Liver (tissue), 9 donors: ENCODE measurements around the gene MIEF2. TPM values are rescaled to one million over a fixed set of nuclear protein-coding genes. Genes with fewer than 3 reads are reported as not detected.

Source experiments
- DNase-seq: peaks from one replicate; pipeline ENCODE4 v3.0.0-alpha.2; 2017; ENCODE audit warnings: low spot score
- H3K27ac ChIP-seq, 2 donors: one replicate each; pipeline ENCODE4 v1.7.0; 2013; ENCODE audit warnings: inconsistent platforms in 2 of 2, low read length in 2 of 2, control low read depth in 1 of 2, low read depth in 1 of 2, mild to moderate bottlenecking in 1 of 2
- H3K27me3 ChIP-seq, 4 donors: one replicate each; pipeline versions ENCODE4 v1.6.1 to v1.7.0; 2013; ENCODE audit warnings: low read length in 3 of 4, inconsistent platforms in 1 of 4, mild to moderate bottlenecking in 1 of 4, moderate library complexity in 1 of 4; ENCODE audit not compliant: control insufficient read depth in 4 of 4, insufficient read depth in 4 of 4
- H3K36me3 ChIP-seq, 4 donors: one replicate each; pipeline versions ENCODE4 v1.6.1 to v1.7.0; 2013; ENCODE audit warnings: low read length in 3 of 4, mild to moderate bottlenecking in 3 of 4, low read depth in 1 of 4, moderate library complexity in 1 of 4; ENCODE audit not compliant: control insufficient read depth in 4 of 4, insufficient read depth in 3 of 4
- H3K4me1 ChIP-seq, 4 donors: one replicate each; pipeline versions ENCODE4 v1.6.1 to v1.7.0; 2013; ENCODE audit warnings: low read length in 3 of 4, mild to moderate bottlenecking in 3 of 4, moderate library complexity in 1 of 4; ENCODE audit not compliant: control insufficient read depth in 4 of 4, insufficient read depth in 4 of 4
- H3K4me3 ChIP-seq, 3 donors: one replicate each; pipeline versions ENCODE4 v1.6.1 to v1.7.0; 2013; ENCODE audit warnings: low read length in 3 of 3, control low read depth in 1 of 3, low read depth in 1 of 3, mild to moderate bottlenecking in 1 of 3
- H3K9ac ChIP-seq, 2 donors: one replicate each; pipeline ENCODE4 v1.7.0; 2013; ENCODE audit warnings: low read length in 2 of 2, mild to moderate bottlenecking in 2 of 2, moderate library complexity in 2 of 2, control low read depth in 1 of 2, low read depth in 1 of 2
- H3K9me3 ChIP-seq, 4 donors: one replicate each; pipeline versions ENCODE4 v1.6.1 to v1.7.0; 2013; ENCODE audit warnings: low read length in 3 of 4; ENCODE audit not compliant: control insufficient read depth in 4 of 4
- EGR1 ChIP-seq, 2 donors: IDR thresholded peaks; 2 replicates each; pipeline ENCODE4 v1.6.1; 2016 to 2018; ENCODE audit warnings: antibody characterized with exemption in 2 of 2, low read depth in 2 of 2
- FOXA1 ChIP-seq: IDR thresholded peaks from 2 replicates; pipeline ENCODE4 v1.6.1; 2016; ENCODE audit warnings: antibody characterized with exemption
- FOXA2 ChIP-seq: IDR thresholded peaks from 2 replicates; pipeline ENCODE4 v1.6.1; 2016; ENCODE audit warnings: antibody characterized with exemption
- GABPA ChIP-seq, 2 donors: IDR thresholded peaks in 1 of 2; conservative IDR thresholded peaks in 1 of 2; 2 replicates each; pipeline ENCODE4 v1.6.1; 2016; ENCODE audit warnings: antibody characterized with exemption in 2 of 2, mild to moderate bottlenecking in 1 of 2, moderate library complexity in 1 of 2
- HNF4A ChIP-seq, 2 donors: conservative IDR thresholded peaks; 2 replicates each; pipeline ENCODE4 v1.6.1; 2016; ENCODE audit warnings: antibody characterized with exemption in 2 of 2, mild to moderate bottlenecking in 2 of 2
- HNF4G ChIP-seq: IDR thresholded peaks from 2 replicates; pipeline ENCODE4 v1.6.1; 2016; ENCODE audit warnings: antibody characterized with exemption
- JUND ChIP-seq, 2 donors: IDR thresholded peaks; 2 replicates each; pipeline ENCODE4 v1.6.1; 2016; ENCODE audit warnings: antibody characterized with exemption in 2 of 2
- NR2F2 ChIP-seq: IDR thresholded peaks from 2 replicates; pipeline ENCODE4 v1.6.1; 2016; ENCODE audit warnings: antibody characterized with exemption
- RAD21 ChIP-seq, 2 donors: IDR thresholded peaks; 2 replicates each; pipeline ENCODE4 v1.6.1; 2016; ENCODE audit warnings: antibody characterized with exemption in 2 of 2, mild to moderate bottlenecking in 2 of 2
- RXRA ChIP-seq, 2 donors: IDR thresholded peaks; 2 replicates each; pipeline ENCODE4 v1.6.1; 2017 to 2018; ENCODE audit warnings: antibody characterized with exemption in 2 of 2, mild to moderate bottlenecking in 1 of 2
- SP1 ChIP-seq: IDR thresholded peaks from 2 replicates; pipeline ENCODE4 v1.6.1; 2018; ENCODE audit warnings: antibody characterized with exemption, mild to moderate bottlenecking
- TAF1 ChIP-seq: conservative IDR thresholded peaks from 2 replicates; pipeline ENCODE4 v1.6.1; 2016; ENCODE audit warnings: antibody characterized with exemption, mild to moderate bottlenecking
- YY1 ChIP-seq: IDR thresholded peaks from 2 replicates; pipeline ENCODE4 v1.6.1; 2016; ENCODE audit warnings: antibody characterized with exemption, mild to moderate bottlenecking
- WGBS: extraction: QIAGEN DNeasy Blood & Tissue Kit; methylation state at CpG from one replicate; pipeline ENCODE4 v1.1.7; 2013; 5-methylcytosine and 5-hydroxymethylcytosine counted together
- polyA plus RNA-seq, 2 donors: library from polyadenylated mRNA; stranded (reverse) in 1 of 2; unstranded in 1 of 2; fragments of 200-250 nt in 1 of 2; fragments of >200 nt in 1 of 2; fragmentation: Nextera tagmentation in 1 of 2; extraction: Ambion mirVana in 1 of 2; gene quantifications; one replicate each; pipeline versions ENCODE4 v1.2.1 to v1.2.3, GENCODE V29; 2013 to 2015
- total RNA-seq, 2 donors: library from RNA; depleted of rRNA; stranded (reverse); fragments of >200 nt; gene quantifications; one replicate each; pipeline ENCODE4 v1.2.3, GENCODE V29; 2014
- TF ChIP-seq, protein P1 (sequence below): fragments of 150-350 bp; IDR thresholded peaks from 2 replicates; pipeline ENCODE4 v1.5.1; 2017; ENCODE audit warnings: improper control_type of control experiment, low read depth, low read length; ENCODE audit not compliant: missing input control
- TF ChIP-seq, protein P2 (sequence below): IDR thresholded peaks from 2 replicates; pipeline ENCODE4 v1.6.1; 2016; ENCODE audit warnings: antibody characterized with exemption, mild to moderate bottlenecking
- TF ChIP-seq, protein P3 (sequence below): IDR thresholded peaks from 2 replicates; pipeline ENCODE4 v1.6.1; 2016; ENCODE audit warnings: antibody characterized with exemption
- TF ChIP-seq, protein P4 (sequence below): IDR thresholded peaks from 2 replicates; pipeline ENCODE4 v1.6.1; 2016; ENCODE audit warnings: antibody characterized with exemption
- donor health status: healthy.
- donor health status: healthy.
- donor health status: healthy.
- donor health status: healthy.
- donor health status: healthy.

The MIEF2 gene
- total and polyA plus RNA-seq, 4 donors = 4.1 to 11.1 (median 6.6) TPM

DNA sequence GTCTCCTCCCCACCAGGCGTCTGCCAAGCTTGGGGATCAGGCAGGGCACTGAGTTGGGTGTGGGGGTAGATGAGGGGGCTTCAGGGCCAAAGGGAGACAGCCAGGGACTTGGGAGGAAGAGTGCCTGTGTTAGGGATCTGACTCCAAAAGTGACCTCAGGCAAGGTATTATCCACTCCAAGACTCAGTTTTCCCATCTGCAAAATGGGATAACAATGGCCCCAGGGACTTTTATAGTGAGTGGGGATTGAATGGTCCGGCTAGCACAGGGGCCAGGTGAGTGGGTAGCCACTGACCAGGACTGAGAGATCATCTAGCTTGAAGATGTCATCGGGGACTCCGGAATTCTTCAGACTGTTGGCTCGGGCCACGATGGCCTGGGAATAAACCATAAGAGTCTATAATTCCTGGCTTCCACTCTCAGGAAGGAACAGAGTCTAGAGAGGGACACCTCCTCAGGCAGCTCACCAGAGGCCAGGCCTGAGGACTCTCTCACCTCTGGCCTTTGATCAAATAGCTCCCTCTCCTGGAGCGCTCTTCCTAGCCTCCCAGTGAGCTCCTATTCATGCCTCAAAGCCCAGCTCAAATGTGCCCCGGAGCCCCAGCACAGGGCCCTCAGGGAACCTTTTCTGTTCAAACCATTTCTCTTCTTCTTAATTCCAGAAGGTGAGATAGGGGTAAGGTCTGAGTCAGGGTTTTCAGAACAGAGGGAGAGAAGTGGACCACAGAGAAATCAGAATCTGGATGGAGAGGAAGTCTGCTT lies 5.4 kb upstream of the MIEF2 start:
- no peak overlapping the region for H3K9ac ChIP-seq
- DNase-seq = no peak
- no peak overlapping the region for H3K27ac ChIP-seq
- H3K27me3 ChIP-seq = no peaks in the 10 kb centered on the region
- peaks cover 15 to 33% (median 19%) of the 10 kb centered on the region in 4 donors for H3K4me1 ChIP-seq
- peaks cover 14 to 40% (median 35%) of the 10 kb centered on the region in 4 donors for H3K36me3 ChIP-seq
- H3K4me3 ChIP-seq = no peak overlapping the region
- TF ChIP-seq JUND (IDR thresholded peaks at IDR 0.05) = no peak
- WGBS = 97% methylated on average over 8 of the region's 8 CpGs
- no peaks in the 10 kb centered on the region for H3K9me3 ChIP-seq

DNA sequence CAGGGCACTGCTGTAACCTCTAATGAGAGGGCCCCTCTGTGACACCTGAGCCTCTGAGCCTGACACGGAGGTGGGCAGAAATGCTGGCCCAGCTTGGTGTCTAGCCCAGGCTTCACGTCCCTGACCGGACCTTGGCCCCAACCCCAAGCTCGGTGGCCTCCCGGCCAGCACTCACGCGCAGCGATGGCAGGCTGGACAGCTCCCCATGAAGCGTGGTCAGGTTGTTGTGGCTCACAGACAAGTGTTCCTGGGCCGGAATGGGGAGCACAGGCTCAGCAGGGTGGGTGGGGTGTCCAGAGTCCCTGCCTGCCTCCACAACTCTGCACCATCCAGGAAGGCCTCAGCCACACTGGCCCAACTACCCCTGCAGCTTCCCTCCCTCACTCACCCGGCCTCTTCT lies 4.1 kb upstream of the MIEF2 start:
- H3K9ac ChIP-seq = no peak overlapping the region
- DNase-seq = no peak
- TF ChIP-seq FOXA2 (no peak), SP1 (no peak), EGR1 (IDR thresholded peaks at IDR 0.05; ENCODE audit: low read depth in 2 of 2) (no peak), RAD21 (IDR thresholded peaks at IDR 0.05) (no peak), HNF4A (conservative IDR thresholded peaks at IDR 0.05) (no peak), YY1 (no peak), TAF1 (no peak), GABPA (IDR thresholded peaks at IDR 0.05 in 1 of 2, conservative IDR thresholded peaks at IDR 0.05 in 1 of 2) (no peak), NR2F2 (no peak), FOXA1 (no peak), RXRA (IDR thresholded peaks at IDR 0.05) (no peak), HNF4G (no peak), JUND (IDR thresholded peaks at IDR 0.05) (no peak)
- TF ChIP-seq, protein P1, sequence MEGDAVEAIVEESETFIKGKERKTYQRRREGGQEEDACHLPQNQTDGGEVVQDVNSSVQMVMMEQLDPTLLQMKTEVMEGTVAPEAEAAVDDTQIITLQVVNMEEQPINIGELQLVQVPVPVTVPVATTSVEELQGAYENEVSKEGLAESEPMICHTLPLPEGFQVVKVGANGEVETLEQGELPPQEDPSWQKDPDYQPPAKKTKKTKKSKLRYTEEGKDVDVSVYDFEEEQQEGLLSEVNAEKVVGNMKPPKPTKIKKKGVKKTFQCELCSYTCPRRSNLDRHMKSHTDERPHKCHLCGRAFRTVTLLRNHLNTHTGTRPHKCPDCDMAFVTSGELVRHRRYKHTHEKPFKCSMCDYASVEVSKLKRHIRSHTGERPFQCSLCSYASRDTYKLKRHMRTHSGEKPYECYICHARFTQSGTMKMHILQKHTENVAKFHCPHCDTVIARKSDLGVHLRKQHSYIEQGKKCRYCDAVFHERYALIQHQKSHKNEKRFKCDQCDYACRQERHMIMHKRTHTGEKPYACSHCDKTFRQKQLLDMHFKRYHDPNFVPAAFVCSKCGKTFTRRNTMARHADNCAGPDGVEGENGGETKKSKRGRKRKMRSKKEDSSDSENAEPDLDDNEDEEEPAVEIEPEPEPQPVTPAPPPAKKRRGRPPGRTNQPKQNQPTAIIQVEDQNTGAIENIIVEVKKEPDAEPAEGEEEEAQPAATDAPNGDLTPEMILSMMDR = no peak
- TF ChIP-seq, protein P2, sequence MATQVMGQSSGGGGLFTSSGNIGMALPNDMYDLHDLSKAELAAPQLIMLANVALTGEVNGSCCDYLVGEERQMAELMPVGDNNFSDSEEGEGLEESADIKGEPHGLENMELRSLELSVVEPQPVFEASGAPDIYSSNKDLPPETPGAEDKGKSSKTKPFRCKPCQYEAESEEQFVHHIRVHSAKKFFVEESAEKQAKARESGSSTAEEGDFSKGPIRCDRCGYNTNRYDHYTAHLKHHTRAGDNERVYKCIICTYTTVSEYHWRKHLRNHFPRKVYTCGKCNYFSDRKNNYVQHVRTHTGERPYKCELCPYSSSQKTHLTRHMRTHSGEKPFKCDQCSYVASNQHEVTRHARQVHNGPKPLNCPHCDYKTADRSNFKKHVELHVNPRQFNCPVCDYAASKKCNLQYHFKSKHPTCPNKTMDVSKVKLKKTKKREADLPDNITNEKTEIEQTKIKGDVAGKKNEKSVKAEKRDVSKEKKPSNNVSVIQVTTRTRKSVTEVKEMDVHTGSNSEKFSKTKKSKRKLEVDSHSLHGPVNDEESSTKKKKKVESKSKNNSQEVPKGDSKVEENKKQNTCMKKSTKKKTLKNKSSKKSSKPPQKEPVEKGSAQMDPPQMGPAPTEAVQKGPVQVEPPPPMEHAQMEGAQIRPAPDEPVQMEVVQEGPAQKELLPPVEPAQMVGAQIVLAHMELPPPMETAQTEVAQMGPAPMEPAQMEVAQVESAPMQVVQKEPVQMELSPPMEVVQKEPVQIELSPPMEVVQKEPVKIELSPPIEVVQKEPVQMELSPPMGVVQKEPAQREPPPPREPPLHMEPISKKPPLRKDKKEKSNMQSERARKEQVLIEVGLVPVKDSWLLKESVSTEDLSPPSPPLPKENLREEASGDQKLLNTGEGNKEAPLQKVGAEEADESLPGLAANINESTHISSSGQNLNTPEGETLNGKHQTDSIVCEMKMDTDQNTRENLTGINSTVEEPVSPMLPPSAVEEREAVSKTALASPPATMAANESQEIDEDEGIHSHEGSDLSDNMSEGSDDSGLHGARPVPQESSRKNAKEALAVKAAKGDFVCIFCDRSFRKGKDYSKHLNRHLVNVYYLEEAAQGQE = no peak
- TF ChIP-seq, protein P3, sequence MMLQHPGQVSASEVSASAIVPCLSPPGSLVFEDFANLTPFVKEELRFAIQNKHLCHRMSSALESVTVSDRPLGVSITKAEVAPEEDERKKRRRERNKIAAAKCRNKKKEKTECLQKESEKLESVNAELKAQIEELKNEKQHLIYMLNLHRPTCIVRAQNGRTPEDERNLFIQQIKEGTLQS = no peak
- TF ChIP-seq, protein P4, sequence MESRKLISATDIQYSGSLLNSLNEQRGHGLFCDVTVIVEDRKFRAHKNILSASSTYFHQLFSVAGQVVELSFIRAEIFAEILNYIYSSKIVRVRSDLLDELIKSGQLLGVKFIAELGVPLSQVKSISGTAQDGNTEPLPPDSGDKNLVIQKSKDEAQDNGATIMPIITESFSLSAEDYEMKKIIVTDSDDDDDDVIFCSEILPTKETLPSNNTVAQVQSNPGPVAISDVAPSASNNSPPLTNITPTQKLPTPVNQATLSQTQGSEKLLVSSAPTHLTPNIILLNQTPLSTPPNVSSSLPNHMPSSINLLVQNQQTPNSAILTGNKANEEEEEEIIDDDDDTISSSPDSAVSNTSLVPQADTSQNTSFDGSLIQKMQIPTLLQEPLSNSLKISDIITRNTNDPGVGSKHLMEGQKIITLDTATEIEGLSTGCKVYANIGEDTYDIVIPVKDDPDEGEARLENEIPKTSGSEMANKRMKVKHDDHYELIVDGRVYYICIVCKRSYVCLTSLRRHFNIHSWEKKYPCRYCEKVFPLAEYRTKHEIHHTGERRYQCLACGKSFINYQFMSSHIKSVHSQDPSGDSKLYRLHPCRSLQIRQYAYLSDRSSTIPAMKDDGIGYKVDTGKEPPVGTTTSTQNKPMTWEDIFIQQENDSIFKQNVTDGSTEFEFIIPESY = no peak

More for the DNA sequence above, 4.1 kb upstream of the MIEF2 start:
- Histone ChIP-seq H3K36me3 (peaks cover 14 to 28% (median 27%) of the 10 kb centered on the region in 4 donors), H3K4me3 (no peak overlapping the region), H3K4me1 (peaks cover 18 to 42% (median 26%) of the 10 kb centered on the region in 4 donors), H3K27ac (no peak overlapping the region), H3K27me3 (no peaks in the 10 kb centered on the region), H3K9me3 (no peaks in the 10 kb centered on the region)
- 83% methylated on average over 11 of the region's 11 CpGs for WGBS
